WTC11 (cell line): ENCODE data around the gene GP9. TPM values are rescaled to one million over a fixed set of nuclear protein-coding genes. Genes with fewer than 3 reads are reported as not detected.

Experiments
- ATAC-seq: fragments of 200-7000 bp; cut with Tn5 transposase; 2 replicates; pipeline ENCODE4 v1.10.0; 2021; ENCODE audit warnings: mild to moderate bottlenecking, moderate library complexity
- CTCF ChIA-PET: fragments of 300-600 bp; sonication (Branson Sonifier 250); formaldehyde crosslinking; loops from one replicate; lab custom pipeline; 2021; ENCODE audit warnings: antibody characterized with exemption; lab: Charles Lee
- POLR2A ChIA-PET: fragments of 350-600 bp; sonication (Branson Sonifier 250); formaldehyde crosslinking; loops from one replicate; lab custom pipeline; 2021; ENCODE audit warnings: antibody characterized with exemption; lab: Charles Lee
- DNase-seq: peaks from one replicate; pipeline ENCODE4 v3.0.0; 2021; ENCODE audit warnings: low spot score
- H3K27ac Mint-ChIP-seq: 2 replicates; pipeline ENCODE4 v1.8.0; 2021; ENCODE audit warnings: mixed read lengths
- H3K27me3 Mint-ChIP-seq: 2 replicates; pipeline ENCODE4 v1.8.0; 2021; ENCODE audit warnings: low read depth, mild to moderate bottlenecking, moderate library complexity, mixed read lengths
- H3K36me3 Mint-ChIP-seq: 2 replicates; pipeline ENCODE4 v1.8.0; 2021; ENCODE audit warnings: mixed read lengths
- H3K4me1 Mint-ChIP-seq: 2 replicates; pipeline ENCODE4 v1.8.0; 2022; ENCODE audit warnings: mixed read lengths
- H3K4me3 Mint-ChIP-seq: 2 replicates; pipeline ENCODE4 v1.8.0; 2021; ENCODE audit warnings: mild to moderate bottlenecking, moderate library complexity, mixed read lengths
- H3K9me3 Mint-ChIP-seq: 2 replicates; pipeline ENCODE4 v1.8.0; 2021; ENCODE audit warnings: mixed read lengths
- EMX1 ChIP-seq: fragments of 250-450 bp; sonication (Bioruptor Pico); IDR thresholded peaks from 2 replicates; pipeline ENCODE4 v1.8.0; 2021; ENCODE audit warnings: mild to moderate bottlenecking
- GRHL2 ChIP-seq: fragments of 250-450 bp; sonication (Bioruptor Pico); IDR thresholded peaks from 2 replicates; pipeline ENCODE4 v1.8.0; 2022; ENCODE audit warnings: mild to moderate bottlenecking, moderate library complexity; ENCODE audit not compliant: insufficient replicate concordance, severe bottlenecking
- GTF2I ChIP-seq: fragments of 250-450 bp; sonication (Bioruptor Pico); conservative IDR thresholded peaks from 2 replicates; pipeline ENCODE4 v1.4.0; 2021; ENCODE audit warnings: mild to moderate bottlenecking
- IRF1 ChIP-seq: sonication (generic); formaldehyde crosslinking; IDR thresholded peaks from 2 replicates; pipeline ENCODE4 v1.8.0; 2023; ENCODE audit warnings: missing genetic modification reagents
- JUN ChIP-seq: sonication (generic); formaldehyde crosslinking; IDR thresholded peaks from 2 replicates; pipeline ENCODE4 v1.8.0; 2023; ENCODE audit warnings: mild to moderate bottlenecking, missing genetic modification reagents
- NFE2L1 ChIP-seq: sonication (generic); formaldehyde crosslinking; IDR thresholded peaks from 2 replicates; pipeline ENCODE4 v1.8.1; 2023; ENCODE audit warnings: missing genetic modification reagents
- PRRX2 ChIP-seq: fragments of 250-450 bp; sonication (Bioruptor Pico); IDR thresholded peaks from 2 replicates; pipeline ENCODE4 v1.8.0; 2021; ENCODE audit warnings: mild to moderate bottlenecking
- SMAD3 ChIP-seq: sonication (generic); formaldehyde crosslinking; IDR thresholded peaks from 2 replicates; pipeline ENCODE4 v1.8.0; 2022; ENCODE audit warnings: missing genetic modification reagents, mild to moderate bottlenecking, borderline replicate concordance
- SMAD4 ChIP-seq: sonication (generic); formaldehyde crosslinking; IDR thresholded peaks from 2 replicates; pipeline ENCODE4 v1.8.0; 2022; ENCODE audit warnings: mild to moderate bottlenecking, missing genetic modification reagents
- USF1 ChIP-seq: sonication (generic); formaldehyde crosslinking; IDR thresholded peaks from 2 replicates; pipeline ENCODE4 v1.8.0; 2022; ENCODE audit warnings: mild to moderate bottlenecking, missing genetic modification reagents
- USF2 ChIP-seq: sonication (generic); formaldehyde crosslinking; IDR thresholded peaks from 2 replicates; pipeline ENCODE4 v1.8.1; 2023; ENCODE audit warnings: mild to moderate bottlenecking, missing genetic modification reagents, moderate library complexity
- ZMAT4 ChIP-seq: fragments of 250-450 bp; sonication (Bioruptor Pico); IDR thresholded peaks from 2 replicates; pipeline ENCODE4 v1.9.0; 2021; ENCODE audit warnings: mild to moderate bottlenecking
- ZNF281 ChIP-seq: sonication (generic); formaldehyde crosslinking; IDR thresholded peaks from 2 replicates; pipeline ENCODE4 v1.8.0; 2023; ENCODE audit warnings: mild to moderate bottlenecking, missing genetic modification reagents
- ZNF317 ChIP-seq: sonication (generic); formaldehyde crosslinking; IDR thresholded peaks from 2 replicates; pipeline ENCODE4 v1.8.1; 2023; ENCODE audit warnings: low read depth, mild to moderate bottlenecking, moderate library complexity, missing genetic modification reagents, borderline replicate concordance
- ZNF396 ChIP-seq: fragments of 250-450 bp; sonication (Bioruptor Pico); IDR thresholded peaks from 2 replicates; pipeline ENCODE4 v1.8.0; 2021; ENCODE audit warnings: mild to moderate bottlenecking, moderate library complexity, borderline replicate concordance
- total RNA-seq: library from RNA; stranded (reverse); gene quantifications from 3 replicates; pipeline ENCODE4 v1.2.3, GENCODE V29; 2021
- TF ChIP-seq, protein P1 (sequence below): sonication (generic); formaldehyde crosslinking; IDR thresholded peaks from 2 replicates; pipeline ENCODE4 v1.8.1; 2022; ENCODE audit warnings: missing genetic modification reagents, borderline replicate concordance
- TF ChIP-seq, protein P2 (sequence below): sonication (generic); formaldehyde crosslinking; IDR thresholded peaks from 2 replicates; pipeline ENCODE4 v1.8.1; 2022; ENCODE audit warnings: mild to moderate bottlenecking, moderate library complexity, missing genetic modification reagents
- TF ChIP-seq, protein P3 (sequence below): sonication (generic); formaldehyde crosslinking; IDR thresholded peaks from 2 replicates; pipeline ENCODE4 v1.8.1; 2023; ENCODE audit warnings: mild to moderate bottlenecking, missing genetic modification reagents

GP9 gene
- total RNA-seq, 1 experiment from 2014 or later: not detected

DNA sequence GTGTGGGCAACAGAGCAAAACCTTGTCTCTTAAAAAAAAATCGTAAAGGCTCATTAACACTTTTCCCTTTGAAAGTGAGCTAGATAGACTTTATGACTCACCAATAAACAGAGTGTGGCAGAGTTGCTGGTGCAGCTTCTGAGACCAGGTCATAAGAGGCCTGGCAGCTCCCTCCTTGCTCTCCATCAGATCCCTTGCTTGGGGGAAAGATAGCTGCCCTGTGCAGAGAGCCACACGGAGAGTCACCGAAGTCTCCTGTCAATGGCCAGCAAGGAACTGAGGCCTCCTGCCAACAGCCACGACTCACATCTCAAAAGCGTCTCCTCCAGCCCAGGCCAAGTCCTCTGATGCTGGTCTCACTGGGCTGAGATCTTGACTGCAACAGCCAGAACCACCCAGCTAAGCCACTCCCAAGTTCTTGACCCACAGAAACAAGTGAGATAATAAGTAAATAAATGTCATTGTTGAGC is 8.7 kb upstream of the GP9 start (continued):
- TF ChIP-seq ZNF396 (no peak), EMX1 (CRISPR knock-in tag) (no peak), NFE2L1 (CRISPR knock-in tag) (no peak), GTF2I (CRISPR knock-in tag) (no peak), JUN (CRISPR knock-in tag) (no peak), SMAD4 (CRISPR knock-in tag) (no peak), SMAD3 (CRISPR knock-in tag) (no peak), IRF1 (CRISPR knock-in tag) (no peak), USF1 (CRISPR knock-in tag) (no peak)
- TF ChIP-seq, protein P1, sequence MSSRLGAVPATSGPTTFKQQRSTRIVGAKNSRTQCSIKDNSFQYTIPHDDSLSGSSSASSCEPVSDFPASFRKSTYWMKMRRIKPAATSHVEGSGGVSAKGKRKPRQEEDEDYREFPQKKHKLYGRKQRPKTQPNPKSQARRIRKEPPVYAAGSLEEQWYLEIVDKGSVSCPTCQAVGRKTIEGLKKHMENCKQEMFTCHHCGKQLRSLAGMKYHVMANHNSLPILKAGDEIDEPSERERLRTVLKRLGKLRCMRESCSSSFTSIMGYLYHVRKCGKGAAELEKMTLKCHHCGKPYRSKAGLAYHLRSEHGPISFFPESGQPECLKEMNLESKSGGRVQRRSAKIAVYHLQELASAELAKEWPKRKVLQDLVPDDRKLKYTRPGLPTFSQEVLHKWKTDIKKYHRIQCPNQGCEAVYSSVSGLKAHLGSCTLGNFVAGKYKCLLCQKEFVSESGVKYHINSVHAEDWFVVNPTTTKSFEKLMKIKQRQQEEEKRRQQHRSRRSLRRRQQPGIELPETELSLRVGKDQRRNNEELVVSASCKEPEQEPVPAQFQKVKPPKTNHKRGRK (CRISPR knock-in tag): no peak
- TF ChIP-seq, all 79 proteins: peak for 0

DNA sequence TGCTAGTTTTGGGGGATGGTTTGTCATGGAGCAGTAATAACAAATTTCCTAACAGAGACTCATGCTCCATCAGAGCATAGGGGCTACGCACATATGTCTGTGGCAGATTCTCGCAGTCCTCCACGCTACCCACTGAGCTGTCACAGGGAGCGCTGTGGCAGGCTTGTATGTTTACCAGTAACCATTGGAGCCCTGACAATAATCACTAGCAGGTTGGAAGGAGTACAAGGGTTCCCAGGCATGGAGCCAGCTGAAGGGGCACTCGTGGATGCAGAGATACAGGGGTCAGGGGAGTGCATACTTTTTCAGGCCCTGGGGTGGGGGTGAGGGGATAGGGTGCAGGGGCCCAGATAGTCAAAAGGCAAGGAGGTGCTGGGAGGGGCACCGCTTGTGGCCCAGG is 7.9 kb upstream of the GP9 start:
- peaks cover 11% of the 10 kb centered on the region for H3K9me3 Mint-ChIP-seq
- ChIA-PET CTCF (interaction anchor here (0.6 to 5.2 kb wide), 17 partner anchors 9 to 197 kb away, joined by 3 to 70 read pairs (median 9); partner anchors contain the start of genes CFAP92, COPG1 and RAB43), POLR2A (interaction anchor here (0.6 kb wide), 1 partner anchor 224 kb away, joined by 6 read pairs; no protein-coding TSS in a partner anchor)
- peaks cover 6% of the 10 kb centered on the region for H3K36me3 Mint-ChIP-seq
- H3K27ac Mint-ChIP-seq: no peak overlapping the region
- no peak for TF ChIP-seq PRRX2 (CRISPR knock-in tag)
- peaks cover 13% of the 10 kb centered on the region for H3K27me3 Mint-ChIP-seq
- DNase-seq (no peak), ATAC-seq (no peak)
- H3K4me3 Mint-ChIP-seq: no peak overlapping the region
- H3K4me1 Mint-ChIP-seq: 0 out of 2 replicates have a peak, but pooled peaks cover 3% of the 10 kb centered on the region

GRCh38 chr3:129054605-129055104 is 5.9 kb upstream of the GP9 start:
- CTCF ChIA-PET: interaction anchor here (0.6 to 1.8 kb wide), 5 partner anchors 11 to 414 kb away, joined by 3 to 6 read pairs (median 4); no protein-coding TSS in a partner anchor
- Mint-ChIP-seq H3K27ac (peak overlapping the region; percentile 83; the same call in 1 of the 2 replicates), H3K4me3 (no peak overlapping the region), H3K36me3 (no peaks in the 10 kb centered on the region), H3K27me3 (peaks cover 5% of the 10 kb centered on the region), H3K9me3 (no peaks in the 10 kb centered on the region), H3K4me1 (0 out of 2 replicates have a peak, but pooled peaks cover 3% of the 10 kb centered on the region)
- ATAC-seq (no peak), DNase-seq (no peak)
- TF ChIP-seq EMX1 (CRISPR knock-in tag) (no peak), ZNF281 (CRISPR knock-in tag) (no peak), GRHL2 (CRISPR knock-in tag) (no peak)
- POLR2A ChIA-PET: no interaction called here

GRCh38 chr3:129056451-129057173 is 4.0 kb upstream of the GP9 start:
- Mint-ChIP-seq H3K27ac (no peak overlapping the region), H3K9me3 (no peaks in the 10 kb centered on the region), H3K4me1 (0 out of 2 replicates have a peak, but pooled peaks cover 3% of the 10 kb centered on the region), H3K36me3 (no peaks in the 10 kb centered on the region), H3K27me3 (peaks cover 5% of the 10 kb centered on the region), H3K4me3 (no peak overlapping the region)
- POLR2A ChIA-PET: no interaction called here
- CTCF ChIA-PET: no interaction called here
- ATAC-seq: no peak
- DNase-seq: no peak
- TF ChIP-seq ZMAT4: no peak
- no peak for TF ChIP-seq USF2 (CRISPR knock-in tag)
- TF ChIP-seq, protein P2, sequence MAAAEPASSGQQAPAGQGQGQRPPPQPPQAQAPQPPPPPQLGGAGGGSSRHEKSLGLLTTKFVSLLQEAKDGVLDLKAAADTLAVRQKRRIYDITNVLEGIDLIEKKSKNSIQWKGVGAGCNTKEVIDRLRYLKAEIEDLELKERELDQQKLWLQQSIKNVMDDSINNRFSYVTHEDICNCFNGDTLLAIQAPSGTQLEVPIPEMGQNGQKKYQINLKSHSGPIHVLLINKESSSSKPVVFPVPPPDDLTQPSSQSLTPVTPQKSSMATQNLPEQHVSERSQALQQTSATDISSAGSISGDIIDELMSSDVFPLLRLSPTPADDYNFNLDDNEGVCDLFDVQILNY (CRISPR knock-in tag): no peak
- no peak for TF ChIP-seq ZNF317
- TF ChIP-seq, protein P3, sequence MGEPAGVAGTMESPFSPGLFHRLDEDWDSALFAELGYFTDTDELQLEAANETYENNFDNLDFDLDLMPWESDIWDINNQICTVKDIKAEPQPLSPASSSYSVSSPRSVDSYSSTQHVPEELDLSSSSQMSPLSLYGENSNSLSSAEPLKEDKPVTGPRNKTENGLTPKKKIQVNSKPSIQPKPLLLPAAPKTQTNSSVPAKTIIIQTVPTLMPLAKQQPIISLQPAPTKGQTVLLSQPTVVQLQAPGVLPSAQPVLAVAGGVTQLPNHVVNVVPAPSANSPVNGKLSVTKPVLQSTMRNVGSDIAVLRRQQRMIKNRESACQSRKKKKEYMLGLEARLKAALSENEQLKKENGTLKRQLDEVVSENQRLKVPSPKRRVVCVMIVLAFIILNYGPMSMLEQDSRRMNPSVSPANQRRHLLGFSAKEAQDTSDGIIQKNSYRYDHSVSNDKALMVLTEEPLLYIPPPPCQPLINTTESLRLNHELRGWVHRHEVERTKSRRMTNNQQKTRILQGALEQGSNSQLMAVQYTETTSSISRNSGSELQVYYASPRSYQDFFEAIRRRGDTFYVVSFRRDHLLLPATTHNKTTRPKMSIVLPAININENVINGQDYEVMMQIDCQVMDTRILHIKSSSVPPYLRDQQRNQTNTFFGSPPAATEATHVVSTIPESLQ (CRISPR knock-in tag): no peak
- TF ChIP-seq GTF2I (CRISPR knock-in tag): no peak
